SU-DHL-6 (cell line): Measurements from ENCODE around the gene PCBP1.
A peak's percentile ranks its signal among the peaks of the same experiment; 100 is the strongest.

Experiments
- H2AFZ ChIP-seq: fragments of 200-600 bp; sonication (generic); 2 replicates; pipeline ENCODE4 v1.6.1; 2014; ENCODE audit warnings: low read depth, mild to moderate bottlenecking, moderate library complexity, mixed read lengths, antibody characterized with exemption, low read length; ENCODE audit not compliant: severe bottlenecking
- H3F3A ChIP-seq: fragments of 200-600 bp; shearing (Covaris generic); 2 replicates; pipeline ENCODE4 v1.6.0; 2016; ENCODE audit warnings: antibody characterized with exemption, mild to moderate bottlenecking; ENCODE audit not compliant: insufficient read depth
- H3K27ac ChIP-seq: fragments of 200-600 bp; sonication (generic); 2 replicates; pipeline ENCODE4 v1.5.1; 2016; ENCODE audit warnings: low read depth, mild to moderate bottlenecking, low read length, moderate library complexity, mixed read lengths
- H3K27me3 ChIP-seq: fragments of 200-600 bp; sonication (generic), shearing (Covaris generic); 2 replicates; pipeline ENCODE4 v1.6.0; 2014; ENCODE audit warnings: mild to moderate bottlenecking, low read length
- H3K36me3 ChIP-seq: fragments of 200-600 bp; sonication (generic); 2 replicates; pipeline ENCODE4 v1.6.1; 2014; ENCODE audit warnings: mild to moderate bottlenecking, low read length, mixed read lengths
- H3K4me2 ChIP-seq: fragments of 300-600, 200-600 bp; shearing (Covaris generic), sonication (generic); 2 replicates; pipeline ENCODE4 v1.6.0; 2014; ENCODE audit warnings: low read length, low read depth, mild to moderate bottlenecking; ENCODE audit not compliant: poor library complexity, severe bottlenecking
- H3K4me3 ChIP-seq: fragments of 200-600 bp; sonication (generic); 2 replicates; pipeline ENCODE4 v1.5.1; 2014; ENCODE audit warnings: antibody characterized with exemption, low read length, mild to moderate bottlenecking, mixed read lengths; ENCODE audit not compliant: insufficient read depth, poor library complexity, severe bottlenecking
- H3K79me2 ChIP-seq: fragments of 200-600 bp; sonication (generic); 2 replicates; pipeline ENCODE4 v1.6.1; 2014; ENCODE audit warnings: mild to moderate bottlenecking, low read length, moderate library complexity; ENCODE audit not compliant: insufficient read depth
- H3K9ac ChIP-seq: fragments of 200-600 bp; sonication (generic); 2 replicates; pipeline ENCODE4 v1.7.0; 2014; ENCODE audit warnings: mild to moderate bottlenecking, low read length
- H3K9me2 ChIP-seq: fragments of 200-600 bp; sonication (generic); replicated peaks from 2 replicates; pipeline ENCODE4 v1.6.1; 2014; ENCODE audit warnings: low read length; ENCODE audit not compliant: insufficient read depth
- H3K9me3 ChIP-seq: fragments of 200-600 bp; sonication (generic); 2 replicates; pipeline ENCODE4 v1.6.1; 2014; ENCODE audit warnings: low read length, mixed read lengths; ENCODE audit not compliant: insufficient read depth
- H4K20me1 ChIP-seq: fragments of 200-600 bp; sonication (generic); 2 replicates; pipeline ENCODE4 v1.6.1; 2014; ENCODE audit warnings: low read depth, mild to moderate bottlenecking, antibody characterized with exemption, low read length, moderate library complexity, mixed read lengths
- CTCF ChIP-seq: fragments of 200-600 bp; sonication (generic); IDR thresholded peaks from one replicate; pipeline ENCODE4 v1.5.1; 2017; ENCODE audit warnings: antibody characterized with exemption, mild to moderate bottlenecking, low read length, moderate library complexity; ENCODE audit not compliant: insufficient read depth, poor library complexity, severe bottlenecking
- EZH2phosphoT487 ChIP-seq: fragments of 200-600 bp; sonication (generic), shearing (Covaris generic); conservative IDR thresholded peaks from 2 replicates; pipeline ENCODE4 v1.6.1; 2018; ENCODE audit warnings: mild to moderate bottlenecking, antibody characterized with exemption, low read length, moderate library complexity, mixed read lengths

The PCBP1 gene

GRCh38 chr2:70089220-70089982 is 2.1 kb downstream of the PCBP1 start:
- no peaks in the 10 kb centered on the region for H3K9me2 ChIP-seq
- H3F3A ChIP-seq = peaks cover 67% of the 10 kb centered on the region
- peak overlapping the region; percentile 100 for H3K4me2 ChIP-seq
- peak overlapping the region; percentile 96 for H3K4me3 ChIP-seq
- peak overlapping the region; percentile 98 for H3K27ac ChIP-seq
- no peaks in the 10 kb centered on the region for H3K27me3 ChIP-seq
- H3K36me3 ChIP-seq = peaks cover 15% of the 10 kb centered on the region
- H4K20me1 ChIP-seq = no peaks in the 10 kb centered on the region
- peak overlapping the region; percentile 99 for H3K9ac ChIP-seq
- H3K79me2 ChIP-seq = peaks cover 20% of the 10 kb centered on the region
- no peaks in the 10 kb centered on the region for H3K9me3 ChIP-seq
- H2AFZ ChIP-seq = no peak overlapping the region
- no peak for TF ChIP-seq EZH2phosphoT487
- TF ChIP-seq CTCF = no peak

- Histone ChIP-seq H3K9me3 (no peaks in the 10 kb centered on the region), H3K36me3 (peaks cover 15% of the 10 kb centered on the region), H4K20me1 (no peaks in the 10 kb centered on the region), H3K79me2 (peaks cover 20% of the 10 kb centered on the region), H3K27me3 (no peaks in the 10 kb centered on the region), H3K9me2 (no peaks in the 10 kb centered on the region), H3F3A (peaks cover 67% of the 10 kb centered on the region), H2AFZ (no peak overlapping the region), H3K27ac (peak overlapping the region; percentile 98), H3K9ac (peak overlapping the region; percentile 99), H3K4me3 (peak overlapping the region; percentile 96), H3K4me2 (peak overlapping the region; percentile 100)
- TF ChIP-seq CTCF = no peak
- TF ChIP-seq EZH2phosphoT487 = no peak
These were observed 2.8 kb downstream of the PCBP1 start for GRCh38 chr2:70089983-70090525.

GRCh38 chr2:70090706-70091334 is 3.5 kb downstream of the PCBP1 start:
- H2AFZ ChIP-seq = no peak overlapping the region
- no peak overlapping the region for H3K4me3 ChIP-seq
- peaks cover 66% of the 10 kb centered on the region for H3F3A ChIP-seq
- H3K27ac ChIP-seq = peak overlapping the region; percentile 98
- H3K9me2 ChIP-seq = no peaks in the 10 kb centered on the region
- H3K27me3 ChIP-seq = no peaks in the 10 kb centered on the region
- H4K20me1 ChIP-seq = no peaks in the 10 kb centered on the region
- TF ChIP-seq EZH2phosphoT487 = no peak
- TF ChIP-seq CTCF = no peak
- peak overlapping the region; percentile 100 for H3K4me2 ChIP-seq
- no peaks in the 10 kb centered on the region for H3K9me3 ChIP-seq
- peaks cover 20% of the 10 kb centered on the region for H3K79me2 ChIP-seq
- peak overlapping the region; percentile 99; the same call in 1 of the 2 replicates for H3K9ac ChIP-seq
- peaks cover 15% of the 10 kb centered on the region for H3K36me3 ChIP-seq
